ENCODE measurements around the gene COL11A2. TPM values are rescaled to one million over a fixed set of nuclear protein-coding genes. Genes with fewer than 3 reads are reported as not detected.

COL11A2 gene
- total and polyA plus RNA-seq, 8 donors, result 0.15 to 3.1 (median 0.54) TPM

DNA sequence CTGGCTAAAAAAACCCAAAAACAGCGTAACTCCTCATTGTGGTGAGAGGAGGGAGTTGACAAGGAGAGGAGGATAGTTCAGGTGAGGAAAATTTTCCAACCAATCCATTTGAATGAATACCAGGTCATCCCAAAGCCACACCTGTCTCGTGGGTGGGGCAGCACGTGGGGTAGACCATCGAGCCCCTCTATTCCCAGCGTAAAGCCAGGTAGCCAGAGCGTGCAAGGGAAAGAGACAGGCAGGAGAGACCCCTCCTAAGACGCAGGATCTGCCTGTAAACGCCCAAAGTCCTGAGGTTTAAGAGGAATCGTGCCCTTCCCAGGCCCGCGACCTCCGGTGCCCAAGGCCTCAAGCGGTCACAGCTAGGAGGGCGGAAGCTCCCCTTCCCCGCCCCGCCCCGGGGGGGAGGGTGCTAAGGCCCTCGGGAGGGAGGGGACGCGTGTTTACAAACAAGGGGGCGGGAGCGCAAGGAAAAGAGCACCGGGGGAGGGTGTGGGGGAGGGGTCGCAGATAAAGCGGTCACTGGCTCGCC, 7.5 kb upstream of the COL11A2 start:
- FAIRE-seq, result no peak
- Histone ChIP-seq H3K27me3 (no peaks in the 10 kb centered on the region), H3K27ac (peak overlapping the region; percentile 94 to 98 (median 96)), H3K36me3 (peaks cover 0 to 37% (median 34%) of the 10 kb centered on the region in 3 donors), H3K9me3 (no peaks in the 10 kb centered on the region), H3K4me1 (peaks cover 17 to 30% (median 24%) of the 10 kb centered on the region in 3 donors), H3K4me3 (peak overlapping the region; percentile 80 to 90 (median 86))
- intact Hi-C loops (cut with DNase I), result no loop called here
- peak; percentile 43 to 56 (median 48) for ATAC-seq
- peak in 1 of 6 donors; percentile 78 for DNase-seq
- TF ChIP-seq, protein P1, sequence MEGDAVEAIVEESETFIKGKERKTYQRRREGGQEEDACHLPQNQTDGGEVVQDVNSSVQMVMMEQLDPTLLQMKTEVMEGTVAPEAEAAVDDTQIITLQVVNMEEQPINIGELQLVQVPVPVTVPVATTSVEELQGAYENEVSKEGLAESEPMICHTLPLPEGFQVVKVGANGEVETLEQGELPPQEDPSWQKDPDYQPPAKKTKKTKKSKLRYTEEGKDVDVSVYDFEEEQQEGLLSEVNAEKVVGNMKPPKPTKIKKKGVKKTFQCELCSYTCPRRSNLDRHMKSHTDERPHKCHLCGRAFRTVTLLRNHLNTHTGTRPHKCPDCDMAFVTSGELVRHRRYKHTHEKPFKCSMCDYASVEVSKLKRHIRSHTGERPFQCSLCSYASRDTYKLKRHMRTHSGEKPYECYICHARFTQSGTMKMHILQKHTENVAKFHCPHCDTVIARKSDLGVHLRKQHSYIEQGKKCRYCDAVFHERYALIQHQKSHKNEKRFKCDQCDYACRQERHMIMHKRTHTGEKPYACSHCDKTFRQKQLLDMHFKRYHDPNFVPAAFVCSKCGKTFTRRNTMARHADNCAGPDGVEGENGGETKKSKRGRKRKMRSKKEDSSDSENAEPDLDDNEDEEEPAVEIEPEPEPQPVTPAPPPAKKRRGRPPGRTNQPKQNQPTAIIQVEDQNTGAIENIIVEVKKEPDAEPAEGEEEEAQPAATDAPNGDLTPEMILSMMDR (IDR thresholded peaks at IDR 0.05), result no peak
- 1 to 2% methylated on average over 15 to 26 of the region's 26 CpGs for WGBS, 2 donors

DNA sequence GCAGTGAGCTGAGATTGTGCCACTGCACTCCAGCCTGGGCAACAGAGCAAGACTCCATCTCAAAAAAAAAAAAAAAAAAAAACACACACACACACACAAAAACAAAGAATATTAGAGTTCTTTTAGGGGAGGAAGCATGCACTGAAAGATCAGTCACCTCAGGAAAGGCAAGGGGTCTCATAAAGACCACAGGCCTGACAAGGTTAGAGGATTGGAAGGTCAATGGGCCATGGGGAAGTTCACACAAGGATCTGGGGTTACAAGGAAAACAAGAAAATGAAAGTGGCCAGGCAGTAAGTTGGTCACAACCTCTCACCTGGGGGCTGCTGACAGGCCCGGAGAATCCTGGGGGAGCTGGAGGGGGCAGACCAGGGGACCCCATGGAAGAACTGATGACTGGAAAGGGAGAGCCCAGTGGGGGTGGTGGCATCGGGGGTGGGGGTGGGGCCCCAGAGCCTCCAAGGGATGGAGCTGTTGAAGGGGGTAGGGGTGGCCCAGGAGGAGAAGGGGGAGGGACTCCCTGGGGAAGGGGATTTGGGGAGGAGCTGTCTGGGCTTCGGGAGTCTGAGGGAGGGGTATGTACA, 6.7 kb upstream of the COL11A2 start:
- H3K27me3 ChIP-seq, result no peaks in the 10 kb centered on the region
- H3K9me3 ChIP-seq, result no peaks in the 10 kb centered on the region
- peaks cover 14 to 30% (median 24%) of the 10 kb centered on the region in 3 donors for H3K4me1 ChIP-seq
- TF ChIP-seq, protein P1 (IDR thresholded peaks at IDR 0.05), result no peak
- FAIRE-seq, result no peak
- WGBS, 2 donors, result 29 to 32% methylated on average over 3 of the region's 3 CpGs
- intact Hi-C loops (cut with DNase I), result no loop called here
- no peak for ATAC-seq
- H3K4me3 ChIP-seq, result peak overlapping the region in 2 of 4 donors; percentile 80 to 85
- no peak for DNase-seq
- peaks cover 0 to 43% (median 34%) of the 10 kb centered on the region in 3 donors for H3K36me3 ChIP-seq
- peak overlapping the region in 1 of 4 donors; percentile 95 for H3K27ac ChIP-seq

DNA sequence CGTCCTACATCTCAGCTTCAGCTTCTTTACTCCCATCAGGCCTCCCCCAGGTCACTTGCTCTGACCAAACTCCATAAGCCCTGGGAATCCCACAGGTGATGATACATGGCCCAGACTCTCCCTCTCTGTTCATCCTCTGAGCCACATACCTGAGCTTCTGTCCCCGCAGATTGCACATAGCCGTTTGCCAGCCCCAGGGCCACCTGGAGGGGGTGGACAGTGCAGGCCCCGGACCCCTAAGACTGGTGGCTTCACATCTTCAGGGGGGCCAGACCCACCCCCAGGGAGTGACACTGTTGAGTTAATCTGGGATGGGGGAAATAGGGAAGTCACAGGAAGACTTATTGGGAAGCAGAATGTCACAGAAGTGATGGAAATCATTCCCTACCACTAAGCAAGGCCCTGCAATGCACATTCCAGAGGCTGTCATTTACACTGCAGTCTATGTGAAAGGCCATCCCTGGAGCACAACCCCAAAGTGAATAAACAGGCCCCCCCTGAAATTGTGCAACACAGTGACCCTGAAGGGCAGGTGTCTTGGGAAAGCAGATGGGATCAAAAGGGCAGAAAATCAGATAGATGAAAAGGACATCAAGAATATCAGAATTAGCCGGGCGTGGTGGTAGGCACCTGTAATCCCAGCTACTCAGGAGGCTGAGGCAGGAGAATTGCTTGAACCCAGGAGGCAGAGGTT, 6.0 kb upstream of the COL11A2 start:
- FAIRE-seq (no peak), DNase-seq (peak in 1 of 6 donors; percentile 27), ATAC-seq (no peak)
- H3K27me3 ChIP-seq, result no peaks in the 10 kb centered on the region
- H3K4me3 ChIP-seq, result no peak overlapping the region
- intact Hi-C loops (cut with DNase I), result no loop called here
- no peaks in the 10 kb centered on the region for H3K9me3 ChIP-seq
- 44 to 45% methylated on average over 6 of the region's 6 CpGs for WGBS, 2 donors
- H3K27ac ChIP-seq, result no peak overlapping the region
- TF ChIP-seq, protein P1 (IDR thresholded peaks at IDR 0.05), result no peak
- H3K36me3 ChIP-seq, result peaks cover 0 to 38% (median 29%) of the 10 kb centered on the region in 3 donors
- H3K4me1 ChIP-seq, result peaks cover 10 to 24% (median 24%) of the 10 kb centered on the region in 3 donors

DNA sequence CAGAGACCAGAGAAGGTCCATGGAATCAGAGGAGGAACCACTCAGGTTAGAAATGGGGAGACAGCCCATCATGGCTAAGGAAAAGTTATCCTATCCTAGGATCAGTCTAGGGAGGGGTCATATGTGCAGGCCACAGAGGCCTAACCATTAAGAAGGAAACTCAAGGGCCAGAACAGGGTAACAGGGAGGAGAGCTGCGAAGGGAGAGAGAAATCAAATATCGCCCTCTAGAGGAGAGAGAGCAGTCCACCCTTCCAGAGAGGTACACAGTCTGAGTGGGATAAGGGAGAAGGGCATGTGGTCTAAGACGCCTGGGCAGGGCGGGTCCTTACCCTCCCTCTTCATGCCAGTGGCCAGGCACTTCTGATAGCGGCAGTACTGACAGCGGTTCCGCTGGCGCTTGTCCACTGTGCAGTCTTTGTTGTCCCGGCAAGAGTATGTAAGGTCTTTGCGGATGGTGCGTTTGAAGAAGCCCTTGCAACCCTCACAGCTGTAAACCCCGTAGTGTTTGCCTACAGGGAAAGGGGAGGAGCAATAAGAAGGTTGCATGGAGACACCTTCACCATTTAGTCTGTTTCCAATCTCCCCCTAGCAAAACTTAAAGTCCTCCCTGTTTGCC, 5.3 kb upstream of the COL11A2 start:
- H3K9me3 ChIP-seq, result no peaks in the 10 kb centered on the region
- no peak overlapping the region for H3K27ac ChIP-seq
- 16 to 17% methylated on average over 12 of the region's 12 CpGs for WGBS, 2 donors
- ATAC-seq (peak; percentile 25 to 50 (median 44)), DNase-seq (peak in 4 of 6 donors; percentile 68 to 87 (median 72)), FAIRE-seq (no peak)
- peaks cover 12 to 25% (median 20%) of the 10 kb centered on the region in 3 donors for H3K4me1 ChIP-seq
- TF ChIP-seq, protein P1 (IDR thresholded peaks at IDR 0.05), result peak; percentile 48 to 70 (median 60)
- H3K4me3 ChIP-seq, result no peak overlapping the region
- intact Hi-C loops (cut with DNase I), result no loop called here
- H3K36me3 ChIP-seq, result peaks cover 0 to 31% (median 21%) of the 10 kb centered on the region in 3 donors
- no peaks in the 10 kb centered on the region for H3K27me3 ChIP-seq
